DND-41 (cell line): ENCODE results near the gene UROD.

Source experiments
- ATAC-seq: fragments of 200-7000 bp; cut with Tn5 transposase; 3 replicates; pipeline ENCODE4 v1.9.1; 2021; ENCODE audit warnings: low read depth; ENCODE audit not compliant: insufficient read depth
- DNase-seq: peaks from one replicate; pipeline ENCODE4 v3.0.0-alpha.2; 2020
- H2AFZ ChIP-seq: 2 replicates; pipeline ENCODE4 v1.6.0; 2012; ENCODE audit warnings: low read depth, low read length
- H3K27ac ChIP-seq: 2 replicates; pipeline ENCODE4 v1.5.1; 2012; ENCODE audit warnings: low read length, inconsistent platforms
- H3K27me3 ChIP-seq: fragments of 200-600 bp; sonication (generic); 2 replicates; pipeline ENCODE4 v1.6.0; 2012; ENCODE audit warnings: low read length, mild to moderate bottlenecking, inconsistent platforms; ENCODE audit not compliant: insufficient read depth, poor library complexity
- H3K36me3 ChIP-seq: 2 replicates; pipeline ENCODE4 v1.5.1; 2012; ENCODE audit warnings: low read length, inconsistent platforms; ENCODE audit not compliant: insufficient read depth
- H3K4me1 ChIP-seq: 2 replicates; pipeline ENCODE4 v1.5.1; 2012; ENCODE audit warnings: mild to moderate bottlenecking, low read length; ENCODE audit not compliant: insufficient read depth
- H3K4me2 ChIP-seq: 2 replicates; pipeline ENCODE4 v1.6.0; 2012; ENCODE audit warnings: mild to moderate bottlenecking, moderate library complexity, low read length, inconsistent platforms; ENCODE audit not compliant: insufficient read depth
- H3K4me3 ChIP-seq, 2 experiments: fragments of 200-600 bp in 1 of 2; shearing (Covaris generic) in 1 of 2; 2 replicates each; pipeline ENCODE4 v1.5.1; 2012 to 2016; ENCODE audit warnings: inconsistent platforms in 2 of 2, low read length in 2 of 2, mild to moderate bottlenecking in 2 of 2, low read depth in 1 of 2, moderate library complexity in 1 of 2
- H3K79me2 ChIP-seq: 2 replicates; pipeline ENCODE4 v1.6.0; 2012; ENCODE audit warnings: low read length, inconsistent platforms; ENCODE audit not compliant: insufficient read depth
- H3K9ac ChIP-seq: 2 replicates; pipeline ENCODE4 v1.6.0; 2012; ENCODE audit warnings: low read depth, mild to moderate bottlenecking, inconsistent platforms, low read length, moderate library complexity
- H3K9me3 ChIP-seq: 2 replicates; pipeline ENCODE4 v1.5.1; 2012; ENCODE audit warnings: low read length, moderate library complexity, mild to moderate bottlenecking, inconsistent platforms; ENCODE audit not compliant: insufficient read depth, severe bottlenecking
- H4K20me1 ChIP-seq: 2 replicates; pipeline ENCODE4 v1.6.0; 2012; ENCODE audit warnings: low read length; ENCODE audit not compliant: insufficient read depth
- EZH2 ChIP-seq: IDR thresholded peaks from 3 replicates; pipeline ENCODE4 v1.6.1; 2012; ENCODE audit warnings: borderline replicate concordance, low read depth, mild to moderate bottlenecking, moderate library complexity, low read length, inconsistent platforms; ENCODE audit not compliant: severe bottlenecking
- TF ChIP-seq, protein P1 (sequence below): IDR thresholded peaks from 2 replicates; pipeline ENCODE4 v1.5.1; 2012; ENCODE audit warnings: borderline replicate concordance, low read length, moderate library complexity, mild to moderate bottlenecking; ENCODE audit not compliant: poor library complexity, severe bottlenecking; ENCODE audit errors: extremely low read depth

Gene UROD

DNA sequence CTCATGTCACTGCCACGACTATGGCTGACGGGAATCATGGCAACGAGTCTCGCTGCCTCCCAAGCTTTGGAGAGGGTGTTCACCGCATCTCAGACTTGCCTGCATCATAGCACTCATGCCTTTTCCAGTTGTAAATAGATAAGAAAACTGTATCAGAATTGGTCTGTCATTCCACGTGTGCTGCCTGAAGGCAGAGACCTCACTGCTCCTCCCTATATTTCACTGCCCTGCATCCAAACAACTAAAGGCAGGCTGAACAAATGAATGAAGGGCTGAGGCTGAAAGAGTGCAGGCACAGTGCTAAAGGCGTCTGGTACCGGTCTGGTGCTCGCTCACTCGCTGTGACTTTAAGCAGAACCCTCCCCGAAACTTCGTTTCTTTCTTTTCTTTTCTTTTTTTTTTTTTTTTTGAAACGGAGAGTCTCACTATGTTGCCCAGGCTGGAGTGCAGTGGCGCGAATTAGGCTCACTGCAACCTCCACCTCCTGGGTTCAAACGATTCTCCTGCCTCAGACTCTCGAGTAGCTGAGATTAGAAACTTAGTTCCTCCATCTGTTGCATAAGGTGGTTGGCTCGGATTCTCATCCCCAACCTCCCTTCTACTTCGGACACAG, 26.2 kb upstream of the UROD start:
- Histone ChIP-seq H3K27me3 (no peaks in the 10 kb centered on the region), H4K20me1 (no peaks in the 10 kb centered on the region; the same call in 1 of the 2 replicates), H3K79me2 (peaks cover 30% of the 10 kb centered on the region), H3K9ac (peak overlapping the region; percentile 86), H3K27ac (peak overlapping the region; percentile 77), H3K4me2 (peak overlapping the region; percentile 86), H3K9me3 (no peaks in the 10 kb centered on the region), H3K4me1 (peaks cover 25% of the 10 kb centered on the region), H2AFZ (peak overlapping the region; percentile 100), H3K4me3 (peak overlapping the region; percentile 83 to 99), H3K36me3 (peaks cover 6% of the 10 kb centered on the region; the same call in 1 of the 2 replicates)
- peak; percentile 2; the same call in 2 of the 3 replicates for ATAC-seq
- DNase-seq = no peak
- TF ChIP-seq, protein P1, sequence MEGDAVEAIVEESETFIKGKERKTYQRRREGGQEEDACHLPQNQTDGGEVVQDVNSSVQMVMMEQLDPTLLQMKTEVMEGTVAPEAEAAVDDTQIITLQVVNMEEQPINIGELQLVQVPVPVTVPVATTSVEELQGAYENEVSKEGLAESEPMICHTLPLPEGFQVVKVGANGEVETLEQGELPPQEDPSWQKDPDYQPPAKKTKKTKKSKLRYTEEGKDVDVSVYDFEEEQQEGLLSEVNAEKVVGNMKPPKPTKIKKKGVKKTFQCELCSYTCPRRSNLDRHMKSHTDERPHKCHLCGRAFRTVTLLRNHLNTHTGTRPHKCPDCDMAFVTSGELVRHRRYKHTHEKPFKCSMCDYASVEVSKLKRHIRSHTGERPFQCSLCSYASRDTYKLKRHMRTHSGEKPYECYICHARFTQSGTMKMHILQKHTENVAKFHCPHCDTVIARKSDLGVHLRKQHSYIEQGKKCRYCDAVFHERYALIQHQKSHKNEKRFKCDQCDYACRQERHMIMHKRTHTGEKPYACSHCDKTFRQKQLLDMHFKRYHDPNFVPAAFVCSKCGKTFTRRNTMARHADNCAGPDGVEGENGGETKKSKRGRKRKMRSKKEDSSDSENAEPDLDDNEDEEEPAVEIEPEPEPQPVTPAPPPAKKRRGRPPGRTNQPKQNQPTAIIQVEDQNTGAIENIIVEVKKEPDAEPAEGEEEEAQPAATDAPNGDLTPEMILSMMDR = no peak
- TF ChIP-seq EZH2 = no peak

GRCh38 chr1:44988531-44989156, 23.4 kb upstream of the UROD start:
- TF ChIP-seq EZH2 = no peak
- TF ChIP-seq, protein P1 = no peak
- no peak for ATAC-seq
- no peak overlapping the region for H3K4me2 ChIP-seq
- H3K4me3 ChIP-seq = no peak overlapping the region
- H3K79me2 ChIP-seq = peaks cover 23% of the 10 kb centered on the region
- no peaks in the 10 kb centered on the region for H3K27me3 ChIP-seq
- peaks cover 25% of the 10 kb centered on the region for H3K4me1 ChIP-seq
- no peak overlapping the region for H3K9ac ChIP-seq
- H3K36me3 ChIP-seq = no peaks in the 10 kb centered on the region
- no peaks in the 10 kb centered on the region for H3K9me3 ChIP-seq
- no peak overlapping the region for H3K27ac ChIP-seq
- H2AFZ ChIP-seq = no peak overlapping the region
- DNase-seq = no peak
- no peaks in the 10 kb centered on the region; the same call in 1 of the 2 replicates for H4K20me1 ChIP-seq

GRCh38 chr1:44994309-44994898, 17.6 kb upstream of the UROD start:
- Histone ChIP-seq H3K79me2 (no peaks in the 10 kb centered on the region), H4K20me1 (no peaks in the 10 kb centered on the region), H3K4me2 (no peak overlapping the region), H3K36me3 (no peaks in the 10 kb centered on the region), H2AFZ (no peak overlapping the region), H3K27me3 (no peaks in the 10 kb centered on the region), H3K9ac (no peak overlapping the region), H3K4me3 (no peak overlapping the region), H3K27ac (no peak overlapping the region), H3K9me3 (no peaks in the 10 kb centered on the region), H3K4me1 (no peaks in the 10 kb centered on the region)
- no peak for TF ChIP-seq EZH2
- TF ChIP-seq, protein P1 = no peak
- DNase-seq (no peak), ATAC-seq (no peak)
